DMS114 treated with DMSO at 0.1 percent for 48 hours (cell line): ENCODE measurements around the gene GARIN5A.
"Not testable (repeated sequence)": the region's sequence is repeated elsewhere in the genome, so short reads cannot be mapped to it uniquely, and the experiment has no call there.

Source experiments
- DNase-seq: peaks from one replicate; lab custom pipeline; 2025; ENCODE audit not compliant: unreplicated experiment; lab: John Stamatoyannopoulos, UW

The GARIN5A gene

DNA sequence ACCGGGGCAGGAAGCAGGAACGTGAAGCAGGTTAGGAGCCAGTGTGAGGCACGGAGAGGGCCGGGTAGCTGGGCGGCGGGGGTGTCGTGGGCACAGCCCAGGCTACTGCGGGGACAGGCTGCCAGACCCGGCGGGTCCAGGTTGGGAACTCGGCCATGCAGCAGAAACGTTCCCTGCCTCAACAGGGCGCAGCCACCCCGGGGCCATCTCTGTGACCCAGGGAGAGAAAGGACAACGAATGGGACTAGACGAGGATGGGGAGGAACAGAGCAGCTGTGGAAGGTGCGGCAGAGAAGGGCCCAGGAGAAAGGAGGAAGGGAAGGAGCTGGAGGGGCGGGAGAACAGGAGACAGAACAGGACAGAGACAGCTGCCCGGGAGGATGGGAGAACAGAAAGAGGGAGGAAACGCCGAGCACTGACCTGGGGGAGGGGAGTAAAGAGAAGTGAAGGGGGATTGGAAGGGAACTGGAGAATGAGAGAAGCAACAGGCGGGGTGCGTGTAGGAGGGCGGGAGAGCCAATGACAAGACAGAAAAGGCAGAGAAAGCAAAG lies 12.9 kb upstream of the GARIN5A start:
- no peak for DNase-seq

DNA sequence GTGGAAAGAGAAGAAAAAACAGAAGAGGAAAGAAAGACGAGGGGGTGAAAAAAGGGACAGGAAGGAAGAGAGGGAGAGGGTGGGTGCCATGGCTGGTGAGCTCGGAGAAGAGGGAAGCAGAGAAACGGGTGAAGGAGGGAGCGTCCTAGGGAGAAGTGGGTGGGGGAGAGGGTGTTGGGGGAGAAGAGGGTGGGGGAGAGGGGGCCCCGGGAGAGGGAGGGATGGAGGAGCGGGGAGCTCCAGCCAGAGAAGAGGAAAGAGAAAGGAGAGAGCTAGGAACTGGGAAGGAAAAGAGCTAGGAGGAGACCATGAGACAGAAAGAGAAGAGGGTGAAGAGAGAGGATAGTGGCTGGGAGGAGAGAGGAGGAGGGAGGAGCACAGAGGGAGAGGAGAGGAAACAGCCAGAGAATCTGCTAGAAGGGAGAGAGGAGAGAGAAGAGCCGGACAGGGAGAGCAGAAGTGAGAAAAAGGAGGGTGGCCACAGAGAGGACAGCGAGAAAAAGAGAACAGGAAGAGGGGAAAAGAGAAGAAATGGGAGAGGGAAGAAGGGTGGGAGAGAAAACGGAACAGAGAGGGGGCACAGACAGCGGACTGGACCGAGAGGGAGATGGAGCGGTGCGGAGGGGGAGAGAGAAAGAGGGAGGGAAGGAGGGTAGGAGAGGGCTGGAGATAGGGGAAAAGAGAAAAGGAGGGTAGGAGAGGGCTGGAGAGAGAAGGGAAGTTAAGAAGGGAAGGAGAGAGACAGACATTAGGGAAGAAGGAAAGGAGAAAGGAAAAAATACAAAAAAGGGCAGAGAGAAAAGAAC lies 11.9 kb upstream of the GARIN5A start:
- no peak for DNase-seq

DNA sequence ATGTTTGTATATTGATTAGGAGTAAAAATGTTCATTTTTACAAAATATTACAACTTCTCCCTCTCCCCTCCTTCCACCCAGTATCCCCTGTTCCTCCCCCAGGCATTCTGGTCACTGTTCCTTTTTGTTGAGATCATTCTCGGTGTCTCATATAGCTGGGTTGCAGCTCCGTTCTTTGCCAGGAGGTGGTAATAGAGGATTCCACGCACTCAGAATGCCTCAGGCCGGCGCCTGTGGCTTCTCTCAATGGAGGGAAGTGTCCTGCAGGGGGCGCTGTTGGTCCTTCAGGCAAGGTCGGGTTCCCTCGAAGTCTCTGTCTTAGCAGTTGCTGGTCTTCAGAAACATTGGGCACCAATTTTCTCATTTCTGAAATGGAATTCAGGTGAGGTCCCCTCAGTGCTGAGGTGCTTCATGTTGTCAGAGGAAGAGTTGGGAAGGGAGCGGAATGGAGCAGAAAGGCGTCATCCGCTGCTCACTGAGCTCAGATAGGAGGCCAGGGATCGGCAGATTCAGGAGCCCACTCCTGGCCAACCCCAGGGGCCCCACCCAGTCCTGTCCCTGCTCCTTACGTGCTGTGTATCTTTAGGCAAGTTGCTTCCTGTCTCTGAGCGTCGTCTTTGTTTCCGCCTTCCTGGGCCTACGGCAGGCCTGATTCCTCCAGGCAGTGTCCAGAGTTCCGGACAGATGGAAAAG lies 10.3 kb upstream of the GARIN5A start:
- no peak for DNase-seq

GRCh38 chr19:50485284-50485955 lies 8.8 kb upstream of the GARIN5A start:
- DNase-seq, result no peak

DNA sequence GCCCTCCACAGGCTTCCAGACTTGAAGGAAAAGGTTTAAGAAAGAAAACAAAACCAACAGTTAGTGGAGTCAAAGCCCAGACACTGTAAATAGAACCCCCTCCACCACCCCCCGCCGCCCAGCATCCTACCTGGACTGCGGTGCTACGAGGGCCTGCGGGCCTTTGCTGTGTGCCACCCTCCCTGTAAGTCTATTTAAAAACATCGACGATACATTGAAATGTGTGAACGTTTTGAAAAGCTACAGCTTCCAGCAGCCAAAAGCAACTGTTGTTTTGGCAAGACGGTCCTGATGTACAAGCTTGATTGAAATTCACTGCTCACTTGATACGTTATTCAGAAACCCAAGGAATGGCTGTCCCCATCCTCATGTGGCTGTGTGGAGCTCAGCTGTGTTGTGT lies 6.3 kb upstream of the GARIN5A start:
- no peak for DNase-seq

DNA sequence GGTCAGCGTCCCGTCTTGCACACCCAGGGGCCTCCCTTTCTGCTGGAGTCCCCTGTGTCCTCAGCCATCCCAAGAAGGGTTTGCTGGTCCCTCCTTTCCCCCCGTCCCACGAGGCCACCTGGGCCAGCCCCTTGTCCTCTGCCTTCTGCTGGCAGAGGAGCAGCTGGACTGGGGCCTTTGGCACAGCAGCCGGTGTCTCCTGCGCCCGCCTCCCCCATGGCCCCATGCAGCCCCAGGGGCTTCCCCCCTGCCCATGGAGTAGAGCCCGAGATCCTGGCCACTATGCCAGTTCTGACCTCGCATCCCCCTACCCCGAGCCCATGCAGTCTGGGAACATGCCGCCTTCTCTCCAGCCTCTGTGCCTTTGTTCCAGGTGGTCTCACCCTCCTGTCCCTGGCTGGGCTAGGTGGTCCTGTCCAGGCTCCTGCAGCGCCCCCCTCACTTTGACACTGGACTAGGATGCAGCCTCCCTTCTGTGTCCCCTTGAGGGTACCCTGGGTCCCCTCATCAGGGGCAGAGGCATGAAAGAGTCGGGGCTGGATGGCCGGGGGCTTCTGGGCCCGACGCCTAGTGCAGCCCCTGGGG lies 5.7 kb upstream of the GARIN5A start:
- DNase-seq, result no peak

DNA sequence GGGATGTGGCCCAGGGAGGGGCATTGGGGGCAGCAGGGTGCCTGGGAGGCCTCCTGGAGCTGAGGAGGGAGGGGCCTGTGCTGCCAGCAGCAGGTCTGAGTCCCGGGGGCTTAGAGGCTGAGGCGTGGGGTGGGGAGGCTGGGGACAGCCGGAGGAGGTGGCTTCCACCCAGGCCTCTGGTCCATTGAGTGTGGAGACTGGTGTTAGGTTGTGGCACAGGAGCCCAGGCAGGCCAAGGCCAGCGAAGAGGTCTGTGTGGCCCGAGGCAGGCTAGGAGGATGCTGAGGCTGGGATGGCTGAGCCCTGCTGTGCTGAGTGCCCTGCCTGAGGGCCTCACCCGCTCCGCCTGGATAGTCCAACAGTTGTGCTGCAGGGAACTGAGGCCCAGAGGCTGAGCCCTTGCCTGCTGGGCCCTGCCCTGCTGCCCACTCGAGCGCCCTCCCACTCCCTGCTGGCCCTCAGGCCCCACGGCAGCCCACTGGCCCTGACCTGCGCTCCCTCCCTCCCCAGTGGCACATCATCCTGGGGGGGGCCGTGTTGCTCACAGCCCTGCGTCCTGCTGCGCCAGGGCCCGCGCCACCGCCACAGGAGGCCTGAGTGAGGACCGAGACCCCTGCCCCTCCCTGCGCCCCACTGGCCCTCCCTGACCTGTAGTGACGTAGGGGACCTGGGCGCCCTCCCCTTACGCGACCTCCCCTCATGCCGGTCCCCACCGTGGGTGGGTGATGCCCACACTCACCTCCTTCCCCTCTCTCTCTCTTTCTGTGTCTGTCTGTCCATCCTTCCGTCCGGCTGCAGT lies 4.9 kb upstream of the GARIN5A start:
- no peak for DNase-seq

GRCh38 chr19:50480281-50481111 lies 3.8 kb upstream of the GARIN5A start:
- no peak for DNase-seq

DNA sequence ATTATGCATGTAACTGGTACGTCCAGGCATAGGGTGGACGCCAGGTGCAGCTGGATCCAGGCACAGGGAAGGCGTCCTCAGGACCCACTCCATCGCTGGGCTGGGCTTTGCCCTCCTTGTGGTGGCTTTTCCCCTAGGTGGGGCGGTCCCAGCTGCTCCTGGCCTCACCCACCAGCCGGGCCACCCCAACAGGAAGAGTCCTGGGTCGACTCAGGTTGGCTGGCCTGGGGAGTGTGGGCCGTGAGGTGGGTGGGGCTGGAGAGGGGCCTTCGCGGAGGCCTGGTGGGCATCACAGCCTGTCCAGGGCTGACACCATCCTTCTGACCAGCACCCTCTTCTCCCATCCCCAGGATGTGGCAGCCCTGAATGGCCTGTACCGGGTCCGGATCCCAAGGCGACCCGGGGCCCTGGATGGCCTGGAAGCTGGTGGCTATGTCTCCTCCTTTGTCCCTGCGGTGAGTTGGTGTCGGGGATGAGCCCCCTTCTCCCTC lies 3.2 kb upstream of the GARIN5A start:
- DNase-seq, result no peak

DNA sequence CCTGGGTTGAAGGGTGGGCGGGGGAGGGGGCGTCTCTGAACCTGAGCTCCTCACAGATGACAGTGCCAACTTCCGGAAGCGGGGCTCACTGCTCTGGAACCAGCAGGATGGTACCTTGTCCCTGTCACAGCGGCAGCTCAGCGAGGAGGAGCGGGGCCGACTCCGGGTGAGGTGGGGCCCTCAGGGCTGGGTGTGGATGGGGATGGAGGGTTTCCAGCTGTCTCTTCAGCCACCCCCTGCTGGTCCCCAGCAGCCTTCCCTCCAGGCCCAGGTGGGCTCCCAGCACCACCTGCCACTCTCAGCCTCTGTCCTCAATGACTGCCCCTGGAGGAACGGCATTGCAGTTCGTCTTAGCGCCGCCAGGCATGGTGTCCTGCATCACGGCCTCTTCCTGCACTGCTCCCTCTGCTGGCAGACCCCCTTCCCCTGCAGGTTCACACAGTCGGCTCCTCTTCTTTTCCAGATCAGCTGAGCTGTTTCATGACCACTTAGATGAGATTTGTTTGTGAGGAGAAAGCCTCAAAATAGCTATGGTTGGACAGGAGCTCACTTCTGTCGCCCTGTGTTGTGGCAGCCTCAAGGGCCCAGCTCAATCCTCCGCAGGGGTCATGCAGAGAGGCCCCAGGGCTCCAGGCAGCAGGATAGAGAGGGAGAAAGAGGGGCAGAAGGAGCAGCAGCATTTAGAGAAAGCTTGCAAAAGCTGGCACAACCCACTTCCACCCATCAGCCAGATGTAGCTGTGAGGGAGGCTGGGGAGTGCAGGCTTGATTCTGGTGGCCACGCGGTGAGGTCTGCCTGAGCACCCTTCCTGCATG lies 2.5 kb upstream of the GARIN5A start:
- DNase-seq, result peak; percentile 31

DNA sequence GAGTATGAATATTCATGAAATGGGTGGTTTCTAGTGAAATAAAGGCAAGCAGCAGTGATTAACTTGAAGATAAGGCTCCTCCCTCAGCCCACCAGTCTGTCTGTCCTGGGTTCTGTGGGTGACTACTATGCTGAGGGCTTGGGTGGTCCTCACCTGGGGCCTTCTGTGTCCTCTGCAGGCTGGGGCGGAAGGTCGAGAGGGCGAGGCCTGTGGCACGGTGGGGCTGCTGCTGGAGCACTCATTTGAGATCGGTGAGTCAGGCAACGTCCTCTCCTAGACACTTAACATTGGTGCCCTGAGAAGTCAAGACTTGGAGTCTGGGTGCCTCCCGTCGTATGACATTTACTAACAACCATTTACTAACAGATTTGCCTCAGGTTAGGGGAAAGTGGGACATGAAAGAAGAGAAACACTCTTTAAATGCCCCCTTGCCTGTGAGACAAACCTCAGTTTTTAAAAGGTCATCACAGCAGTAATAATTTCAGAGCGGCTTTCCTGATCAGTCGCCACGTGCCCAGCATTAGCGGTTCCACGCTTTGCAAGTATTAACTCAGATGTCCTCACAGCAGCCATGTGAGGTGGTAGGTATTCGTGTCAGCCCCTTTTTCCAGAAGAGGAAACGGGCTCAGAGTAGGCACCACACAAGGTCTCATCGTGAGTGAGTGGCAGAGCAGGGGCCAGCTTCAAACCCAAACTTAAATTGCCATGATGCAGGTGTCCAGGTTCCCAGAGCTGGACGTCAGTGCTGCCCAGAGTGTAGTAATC lies 1.3 kb upstream of the GARIN5A start:
- DNase-seq, result no peak

DNA sequence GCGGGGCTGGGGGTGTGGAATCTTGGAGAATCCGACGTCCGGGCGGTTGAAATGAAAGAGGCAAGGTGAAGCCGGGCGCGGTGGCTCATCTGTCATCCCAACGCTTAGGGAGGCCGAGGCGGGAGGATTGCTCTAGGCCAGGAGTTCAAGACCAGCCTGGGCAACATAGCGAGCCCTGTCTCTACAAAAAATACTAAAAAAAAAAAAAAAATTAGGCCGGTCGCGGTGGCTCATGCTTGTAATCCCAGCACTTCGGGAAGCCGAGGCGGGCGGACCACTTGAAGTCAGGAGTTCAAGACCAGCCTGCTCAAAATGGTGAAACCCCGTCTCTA lies 225 bp upstream of the GARIN5A start:
- DNase-seq, result no peak

DNA sequence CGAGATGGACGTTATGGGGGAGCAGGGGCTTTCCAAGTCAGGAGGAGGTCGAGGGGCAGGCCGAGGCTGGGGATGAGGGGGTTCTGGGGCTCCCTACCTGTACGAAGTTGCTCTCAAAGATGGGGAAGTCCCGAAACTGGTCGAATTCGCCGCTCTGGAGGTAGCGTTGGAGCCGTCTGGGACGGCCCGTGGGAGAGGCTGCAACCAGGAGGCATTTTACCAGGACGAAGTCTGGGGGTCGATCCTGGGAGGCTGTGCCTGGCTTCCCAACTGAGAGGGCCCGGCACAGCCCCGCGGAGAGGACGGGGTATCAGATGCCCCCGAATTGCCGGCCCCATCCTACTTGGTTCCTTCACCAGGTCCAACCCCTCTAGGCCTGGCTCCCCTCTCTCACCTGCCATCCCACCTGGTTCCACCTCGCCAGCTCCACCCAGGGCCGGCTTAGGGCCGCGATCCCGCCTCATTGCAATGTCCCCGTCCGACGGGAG lies 868 bp downstream of the GARIN5A start:
- no peak for DNase-seq

DNA sequence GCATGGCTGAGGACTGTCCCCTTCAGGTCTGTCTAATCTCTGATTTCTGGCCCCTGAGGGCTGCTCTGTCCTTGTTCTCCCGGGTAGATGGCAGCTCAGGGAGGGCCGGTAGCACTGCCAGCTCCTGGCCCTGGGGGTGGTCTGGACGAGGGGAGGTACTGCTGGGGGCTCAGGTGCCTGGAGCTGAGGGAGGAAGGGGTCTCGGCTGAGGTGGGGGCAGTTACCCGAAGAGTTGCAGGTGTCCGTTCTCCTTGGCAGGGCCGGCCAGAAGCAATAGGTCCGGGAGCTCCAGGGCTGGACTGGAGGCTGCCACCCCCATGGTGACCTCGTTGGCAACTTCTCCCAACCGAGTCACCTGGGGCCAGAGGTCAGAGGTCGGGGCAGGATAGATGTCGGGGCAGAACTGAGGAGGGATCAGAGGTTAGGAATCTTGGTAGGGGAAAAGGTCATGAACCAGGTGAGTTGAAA lies 1.5 kb downstream of the GARIN5A start:
- DNase-seq, result no peak

DNA sequence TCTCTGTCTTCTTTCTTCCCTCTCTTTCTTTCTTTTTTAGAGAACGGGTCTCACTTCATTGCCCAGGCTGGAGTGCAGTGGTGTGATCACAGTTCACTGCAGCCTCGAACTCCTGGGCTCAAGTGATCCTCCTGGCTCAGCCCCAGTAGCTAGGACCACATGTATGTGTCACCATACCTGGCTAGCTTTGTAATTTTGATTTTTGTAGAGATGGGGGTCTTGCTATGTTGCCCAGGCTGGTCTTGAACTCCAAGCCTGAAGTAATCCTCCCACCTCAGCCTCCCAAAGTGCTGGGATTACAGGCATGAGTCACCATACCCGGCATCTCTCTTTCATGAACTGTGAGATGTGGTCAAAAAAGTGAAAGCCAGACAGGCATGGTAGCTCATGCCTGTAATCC lies 3.3 kb downstream of the GARIN5A start:
- DNase-seq, result not testable (repeated sequence)

- DNase-seq, result no peak
Measured at GRCh38 chr19:50468818-50469217, 7.8 kb downstream of the GARIN5A start.

GRCh38 chr19:50467566-50467965 lies 9.1 kb downstream of the GARIN5A start:
- DNase-seq, result no peak

GRCh38 chr19:50466706-50467039 lies 10.0 kb downstream of the GARIN5A start:
- DNase-seq, result no peak
